Coronary artery (tissue), 2 donors: ENCODE results near the gene ARPP19.

Experiments used
- DNase-seq: peaks from one replicate; pipeline ENCODE4 v3.0.0-alpha.2; 2017; ENCODE audit warnings: low spot score
- H3K27ac ChIP-seq, 2 donors: fragments of 200-600 bp; sonication (generic); one replicate each; pipeline ENCODE4 v1.5.1; 2016 to 2019
- H3K4me3 ChIP-seq: fragments of 200-600 bp; sonication (generic); 2 replicates; pipeline ENCODE4 v1.5.1; 2016; ENCODE audit warnings: mild to moderate bottlenecking, moderate library complexity
- TF ChIP-seq, protein P1 (sequence below): fragments of 200-600 bp; sonication (generic); IDR thresholded peaks from one replicate; pipeline ENCODE4 v1.5.1; 2019; ENCODE audit warnings: antibody characterized with exemption

ARPP19 gene

DNA sequence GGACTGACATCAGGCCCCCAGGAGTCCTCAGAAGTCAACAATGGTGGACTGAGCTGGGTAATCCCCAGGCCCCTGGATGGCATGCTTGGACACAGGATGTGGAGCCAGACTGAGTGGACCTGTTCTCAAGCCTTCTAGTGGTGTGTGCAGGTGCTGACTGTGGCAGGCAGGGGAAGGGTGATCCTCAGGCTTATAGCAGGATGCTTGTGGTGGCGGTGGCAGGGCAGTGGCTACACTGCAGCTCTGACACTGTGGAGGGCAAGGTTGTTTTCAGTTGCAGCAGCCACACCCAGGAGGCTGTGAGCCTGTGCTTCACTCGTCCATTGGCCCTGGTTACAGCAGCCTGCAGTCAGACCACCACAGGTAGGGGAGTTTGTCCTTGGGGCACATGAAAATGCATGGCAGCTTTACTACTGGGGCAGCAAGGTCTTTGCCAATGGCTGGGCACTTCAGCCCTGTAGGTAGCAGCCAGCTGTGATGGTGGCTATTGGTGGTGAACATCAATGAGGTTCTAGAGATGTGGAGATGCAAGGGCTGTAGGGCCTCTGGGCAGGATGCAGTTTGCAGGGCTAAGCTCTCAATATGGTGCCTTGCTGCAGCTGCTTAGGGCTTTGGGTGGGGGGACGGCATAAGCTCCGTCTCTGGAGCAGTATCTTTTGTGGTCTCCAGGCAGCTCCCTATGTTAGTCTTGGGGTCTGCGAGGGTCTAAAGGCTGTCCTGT, 22.6 kb downstream of the ARPP19 start:
- TF ChIP-seq, protein P1, sequence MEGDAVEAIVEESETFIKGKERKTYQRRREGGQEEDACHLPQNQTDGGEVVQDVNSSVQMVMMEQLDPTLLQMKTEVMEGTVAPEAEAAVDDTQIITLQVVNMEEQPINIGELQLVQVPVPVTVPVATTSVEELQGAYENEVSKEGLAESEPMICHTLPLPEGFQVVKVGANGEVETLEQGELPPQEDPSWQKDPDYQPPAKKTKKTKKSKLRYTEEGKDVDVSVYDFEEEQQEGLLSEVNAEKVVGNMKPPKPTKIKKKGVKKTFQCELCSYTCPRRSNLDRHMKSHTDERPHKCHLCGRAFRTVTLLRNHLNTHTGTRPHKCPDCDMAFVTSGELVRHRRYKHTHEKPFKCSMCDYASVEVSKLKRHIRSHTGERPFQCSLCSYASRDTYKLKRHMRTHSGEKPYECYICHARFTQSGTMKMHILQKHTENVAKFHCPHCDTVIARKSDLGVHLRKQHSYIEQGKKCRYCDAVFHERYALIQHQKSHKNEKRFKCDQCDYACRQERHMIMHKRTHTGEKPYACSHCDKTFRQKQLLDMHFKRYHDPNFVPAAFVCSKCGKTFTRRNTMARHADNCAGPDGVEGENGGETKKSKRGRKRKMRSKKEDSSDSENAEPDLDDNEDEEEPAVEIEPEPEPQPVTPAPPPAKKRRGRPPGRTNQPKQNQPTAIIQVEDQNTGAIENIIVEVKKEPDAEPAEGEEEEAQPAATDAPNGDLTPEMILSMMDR: no peak
- Histone ChIP-seq H3K4me3 (no peak overlapping the region), H3K27ac (no peak overlapping the region)
- DNase-seq: no peak

DNA sequence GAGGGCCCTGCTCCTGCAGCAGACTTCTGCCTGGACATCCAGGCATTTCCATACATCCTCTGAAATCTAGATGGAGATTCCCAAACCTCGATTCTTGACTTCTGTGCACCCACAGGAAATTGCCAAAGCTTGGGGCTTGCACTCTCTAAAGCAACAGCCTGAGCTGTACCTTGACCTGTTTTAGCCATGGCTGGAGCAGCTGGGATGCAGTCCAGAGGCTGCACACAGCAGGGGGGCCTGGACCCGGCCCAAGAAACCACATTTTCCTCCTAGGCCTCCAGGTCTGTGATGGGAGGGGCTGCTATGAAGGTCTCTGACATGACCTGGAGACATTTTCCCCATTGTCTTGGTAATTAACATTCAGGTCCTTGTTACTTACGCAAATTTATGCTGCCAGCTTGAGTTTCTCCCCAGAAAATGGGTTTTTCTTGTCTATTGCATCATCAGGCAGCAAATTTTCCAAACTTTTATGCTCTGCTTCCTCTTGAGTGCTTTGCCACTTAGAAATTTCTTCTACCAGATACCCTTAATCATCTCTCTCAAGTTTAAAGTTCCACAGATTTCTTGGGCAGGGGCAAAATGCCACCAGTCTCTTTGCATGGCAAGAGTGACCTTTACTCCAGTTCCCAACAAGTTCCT, 28.3 kb downstream of the ARPP19 start:
- DNase-seq: no peak
- H3K4me3 ChIP-seq: no peak overlapping the region
- H3K27ac ChIP-seq: no peak overlapping the region
- TF ChIP-seq, protein P1: no peak

DNA sequence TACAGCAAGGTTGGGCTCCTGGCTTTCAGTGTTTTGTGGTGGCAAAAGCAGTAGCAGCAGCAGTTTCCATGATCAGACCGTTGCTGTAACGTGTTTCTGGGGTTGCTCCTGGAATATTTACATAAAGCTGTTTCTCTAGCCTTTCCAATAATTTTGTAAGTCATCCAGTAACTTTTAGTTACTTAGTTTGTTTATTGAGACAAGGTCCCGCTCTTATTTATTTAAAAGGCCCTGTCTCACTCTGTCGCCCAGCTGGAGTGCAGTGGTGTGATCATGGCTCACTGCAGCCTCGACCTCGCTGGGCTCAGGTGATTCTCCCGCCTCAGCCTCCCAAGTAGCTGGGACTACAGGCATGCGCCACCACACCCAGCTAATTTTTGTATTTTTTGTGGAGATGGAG, 31.4 kb downstream of the ARPP19 start:
- TF ChIP-seq, protein P1: no peak
- no peak overlapping the region for H3K27ac ChIP-seq
- no peak overlapping the region for H3K4me3 ChIP-seq
- no peak for DNase-seq

DNA sequence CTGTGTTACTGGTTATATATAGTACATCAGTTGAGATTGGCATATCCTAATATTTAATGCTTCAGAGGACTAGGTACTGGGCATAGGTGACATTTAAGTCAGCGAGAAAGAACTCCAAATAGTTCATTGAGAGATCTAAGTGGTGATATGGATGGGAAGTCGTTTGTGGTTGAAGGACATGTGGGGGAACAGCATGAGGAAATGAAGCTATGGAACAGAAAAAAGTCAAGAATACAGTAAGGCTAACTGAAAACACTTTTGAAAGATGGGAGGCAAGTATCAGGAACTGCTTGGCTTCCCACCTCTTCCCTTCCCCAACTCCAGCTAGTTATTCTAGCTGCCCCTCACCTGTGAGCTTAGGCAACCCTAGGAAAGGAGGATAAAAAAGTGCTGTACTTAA, 36.4 kb downstream of the ARPP19 start:
- TF ChIP-seq, protein P1: no peak
- Histone ChIP-seq H3K4me3 (no peak overlapping the region), H3K27ac (no peak overlapping the region)
- DNase-seq: no peak

DNA sequence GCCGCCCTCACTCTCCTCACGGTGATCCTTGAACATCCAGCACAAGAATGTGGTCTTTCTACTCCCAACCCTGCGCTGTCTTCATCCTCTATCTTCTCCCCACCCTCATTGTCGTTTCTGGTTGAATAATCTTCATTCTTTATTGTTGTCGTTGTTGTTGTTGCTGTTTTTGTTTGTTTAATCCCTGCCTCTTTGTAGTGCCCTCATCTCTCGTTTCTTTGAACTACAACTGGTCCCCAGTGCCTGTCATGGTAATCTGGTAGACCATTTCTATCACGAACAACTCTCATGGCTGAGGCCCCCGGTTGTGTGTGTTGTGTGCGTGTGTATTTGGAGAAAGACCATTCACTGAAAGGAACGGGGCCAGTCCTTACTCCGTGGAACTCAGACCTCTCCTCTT, 38.9 kb downstream of the ARPP19 start:
- Histone ChIP-seq H3K4me3 (peak overlapping the region; percentile 92), H3K27ac (no peak overlapping the region)
- no peak for DNase-seq
- TF ChIP-seq, protein P1: no peak

DNA sequence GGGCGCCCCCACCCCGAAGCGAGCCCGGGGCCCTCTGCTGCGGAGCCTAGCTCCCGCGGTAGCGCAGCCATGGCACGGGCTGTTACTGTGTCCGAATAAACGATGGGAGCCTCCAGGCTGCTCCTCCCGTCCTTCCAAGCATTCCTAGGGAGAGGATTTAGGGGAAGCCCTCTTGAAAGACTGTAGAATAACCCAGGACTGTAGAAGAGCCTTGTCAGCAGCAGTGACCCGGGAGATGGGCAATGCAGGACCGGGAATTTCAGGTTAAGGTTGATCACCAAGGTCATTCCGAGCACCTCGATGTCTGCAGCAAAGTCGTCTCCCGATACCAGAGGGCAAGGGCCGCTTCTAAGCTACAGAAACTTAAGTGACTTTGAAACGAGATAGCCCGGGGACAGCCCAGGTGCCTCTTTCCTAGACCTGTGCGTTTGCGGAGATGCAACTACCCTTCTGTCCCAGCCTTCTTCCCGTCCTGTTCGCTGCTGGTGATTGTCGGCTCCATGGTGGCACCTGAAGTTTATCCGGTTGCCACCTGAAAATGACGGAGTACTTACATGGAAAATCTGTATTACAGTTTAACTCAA, 39.4 kb downstream of the ARPP19 start:
- Histone ChIP-seq H3K27ac (peak overlapping the region; percentile 80 to 92), H3K4me3 (peak overlapping the region; percentile 92)
- TF ChIP-seq, protein P1: no peak
- DNase-seq: no peak
